Hematopoietic multipotent progenitor cell (in vitro differentiated cells): ENCODE results near the gene SSH2. TPM values are rescaled to one million over a fixed set of nuclear protein-coding genes. Genes with fewer than 3 reads are reported as not detected.
"Not testable (repeated sequence)": the region's sequence is repeated elsewhere in the genome, so short reads cannot be mapped to it uniquely, and the experiment has no call there.

Source experiments
- DNase-seq, 3 donors: peaks; one replicate each; pipeline ENCODE4 v3.0.0-alpha.2; 2011 to 2015; ENCODE audit warnings: low read depth in 2 of 3, low spot score in 2 of 3
- total RNA-seq: library from RNA; depleted of rRNA; stranded (reverse); fragments of >200 nt; gene quantifications from one replicate; pipeline ENCODE4 v1.2.3, GENCODE V29; 2012

SSH2 gene
- total RNA-seq, 1 donor: 19.7 TPM

GRCh38 chr17:29682054-29682453 lies 248.0 kb downstream of the SSH2 start:
- peak in 2 of 3 donors; percentile 50 to 78 for DNase-seq

DNA sequence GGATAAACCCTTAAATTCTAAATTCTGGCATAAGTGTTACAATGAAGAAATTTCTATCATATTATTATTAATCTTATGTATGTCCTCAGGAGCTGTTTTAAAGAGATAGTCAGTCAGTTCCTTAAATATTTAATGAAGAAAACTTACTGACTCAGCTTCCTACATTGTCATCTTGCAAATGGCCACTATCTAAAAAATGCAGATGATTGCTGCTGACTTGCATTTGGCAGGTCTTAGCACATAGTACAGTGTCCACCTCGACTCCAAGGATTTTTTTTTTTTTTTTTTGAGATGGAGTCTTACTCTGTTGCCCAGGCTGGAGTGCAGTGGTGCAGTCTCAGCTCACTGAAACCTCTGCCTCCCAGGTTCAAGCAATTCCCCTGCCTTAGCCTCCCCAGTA lies 252.2 kb downstream of the SSH2 start:
- no peak for DNase-seq

DNA sequence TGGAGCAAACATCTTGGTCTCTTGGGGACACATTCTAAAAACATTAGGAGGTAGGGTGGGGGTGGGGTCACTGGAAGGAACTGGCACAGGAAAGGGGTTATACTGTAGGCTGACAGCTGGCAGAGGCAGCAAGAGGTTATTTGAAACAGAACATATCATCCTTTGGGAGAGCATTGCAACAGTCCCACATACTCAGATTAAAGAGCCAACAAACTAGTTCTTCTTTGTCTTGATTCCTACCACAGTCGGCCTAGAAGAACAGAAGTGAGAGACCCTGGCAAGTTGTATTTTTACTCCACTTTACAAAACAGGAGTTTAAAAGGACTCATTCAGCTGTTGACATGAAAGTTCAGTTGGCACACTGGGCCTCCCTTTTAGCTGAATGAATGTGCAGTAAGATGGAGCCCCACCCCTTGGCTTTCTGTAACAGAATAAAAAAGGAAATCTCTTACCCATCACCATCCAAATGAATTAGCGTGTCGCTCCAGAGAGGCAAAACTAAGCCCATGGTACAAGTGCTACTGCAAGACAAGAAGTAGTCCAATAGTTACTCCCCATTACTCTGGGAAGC lies 252.7 kb downstream of the SSH2 start:
- DNase-seq: no peak

DNA sequence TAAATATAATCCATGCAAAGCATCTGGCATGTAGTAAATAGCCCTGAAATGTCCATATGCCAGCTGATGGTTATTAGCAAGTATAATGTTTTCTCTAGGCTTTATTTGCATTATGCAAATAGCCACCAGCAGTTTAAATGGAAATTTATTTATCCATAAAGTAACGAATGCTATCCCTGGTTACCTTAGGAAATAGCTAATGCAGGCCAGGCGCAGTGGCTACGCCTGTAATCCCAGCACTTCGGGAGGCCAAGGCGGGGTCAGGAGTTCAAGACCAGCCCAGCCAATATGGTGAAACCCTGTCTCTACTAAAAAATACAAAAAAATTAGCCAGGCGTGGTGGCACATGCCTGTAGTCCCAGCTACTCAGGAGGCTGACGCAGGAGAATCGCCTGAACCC lies 254.1 kb downstream of the SSH2 start:
- not testable (repeated sequence) for DNase-seq

DNA sequence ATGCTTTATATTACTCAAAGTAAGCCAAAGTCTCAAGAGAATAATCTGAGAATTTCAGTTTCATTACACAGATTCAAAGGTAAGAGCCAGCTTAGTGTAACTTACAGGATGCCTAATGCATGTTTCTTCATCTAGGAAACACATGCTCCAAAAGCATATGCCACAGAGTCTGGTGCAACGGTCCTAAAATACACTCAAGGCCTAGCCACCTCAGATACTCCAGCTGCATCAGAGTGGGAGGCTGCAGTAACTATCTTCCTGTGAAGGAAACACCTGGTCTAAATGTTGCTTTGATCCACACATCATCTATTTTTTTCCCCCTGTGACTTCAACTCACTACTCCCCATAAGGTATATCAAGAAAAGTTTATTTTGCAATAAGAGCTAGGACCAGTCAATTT lies 255.7 kb downstream of the SSH2 start:
- peak in 2 of 3 donors; percentile 73 to 91 for DNase-seq

DNA sequence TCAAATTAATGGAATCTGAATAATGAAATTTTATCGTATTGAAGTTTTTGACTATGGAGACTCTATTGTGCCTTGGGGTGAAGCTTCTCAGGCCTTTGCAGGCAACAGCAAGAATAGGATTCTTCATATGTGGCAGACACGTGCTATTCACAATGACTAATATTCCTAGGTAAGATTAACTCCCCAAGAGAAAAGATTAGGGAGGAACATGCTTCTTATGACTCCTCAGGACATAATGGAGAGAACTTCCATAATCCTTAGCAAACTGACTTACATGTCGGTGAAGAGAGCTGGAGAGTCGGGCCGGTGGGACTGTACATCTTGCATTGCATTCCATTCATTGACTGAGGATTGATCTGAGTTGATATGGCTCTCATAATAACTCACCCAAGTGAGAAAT lies 258.4 kb downstream of the SSH2 start:
- no peak for DNase-seq

DNA sequence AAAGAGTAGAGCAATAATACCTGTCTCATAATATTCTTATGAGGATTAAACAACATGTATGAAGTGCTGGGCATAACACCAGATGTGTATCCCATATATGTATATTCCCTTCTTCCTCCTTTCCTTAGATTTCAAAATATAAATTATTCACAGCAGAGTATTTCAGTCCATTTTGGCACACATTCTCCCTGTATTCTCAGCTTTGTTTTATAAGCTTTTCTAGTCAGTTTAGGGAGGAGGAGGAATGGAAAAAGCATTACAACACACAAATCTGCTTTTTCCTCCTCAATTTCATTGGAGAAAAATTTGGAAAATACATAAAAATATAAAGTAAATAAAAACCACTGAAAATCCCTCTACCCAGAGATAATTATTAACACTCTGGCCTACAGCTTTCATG lies 260.8 kb downstream of the SSH2 start:
- DNase-seq: no peak

DNA sequence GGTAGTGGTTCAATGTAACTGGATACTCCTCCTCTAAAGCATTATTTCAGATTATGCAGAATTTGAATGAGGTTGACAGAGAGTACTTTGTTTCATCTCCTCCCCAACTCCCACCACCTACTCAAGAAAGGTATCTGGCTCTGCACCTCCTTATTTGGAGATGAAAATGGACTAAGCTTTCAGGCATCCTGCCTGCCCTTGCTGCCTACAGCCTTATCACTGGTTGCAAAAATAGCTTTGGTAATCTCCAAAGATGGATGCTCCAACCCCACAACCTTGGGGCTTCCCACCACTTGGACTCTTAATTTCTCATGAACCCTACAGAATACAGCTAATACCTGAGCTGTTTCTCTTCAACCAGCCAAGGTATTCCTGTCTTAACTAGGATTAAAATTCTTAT lies 262.1 kb downstream of the SSH2 start:
- no peak for DNase-seq

GRCh38 chr17:29665481-29665810 lies 264.6 kb downstream of the SSH2 start:
- DNase-seq: no peak

GRCh38 chr17:29664743-29665480 lies 265.1 kb downstream of the SSH2 start:
- DNase-seq: no peak

DNA sequence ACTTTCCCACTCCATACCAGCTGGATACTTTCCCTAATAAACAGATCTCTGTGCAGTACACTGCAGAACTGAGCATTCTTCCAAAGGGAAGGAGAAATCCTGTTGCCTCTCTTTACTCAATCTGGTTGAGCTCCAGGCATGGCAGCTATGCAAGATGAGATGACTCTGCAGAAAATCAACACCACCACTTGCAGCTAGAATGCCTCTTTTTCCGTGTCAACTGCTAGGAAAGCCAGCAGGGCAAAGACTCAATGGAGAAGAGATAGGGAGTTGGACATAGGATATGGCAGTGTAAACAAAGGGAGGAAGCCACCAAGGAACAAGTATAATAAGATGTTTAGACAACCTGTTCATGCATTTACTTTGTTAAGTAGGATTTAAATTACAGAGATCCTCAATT lies 266.9 kb downstream of the SSH2 start:
- DNase-seq: no peak

- no peak for DNase-seq
These were observed 268.8 kb downstream of the SSH2 start for GRCh38 chr17:29661213-29661612.

- peak in 1 of 3 donors; percentile 55 for DNase-seq
These were observed 270.9 kb downstream of the SSH2 start for GRCh38 chr17:29659155-29659554.

- no peak for DNase-seq
These were observed 274.7 kb downstream of the SSH2 start for GRCh38 chr17:29655323-29655722.

- no peak for DNase-seq
These were observed 275.9 kb downstream of the SSH2 start for GRCh38 chr17:29653995-29654714.

GRCh38 chr17:29652976-29653375 lies 277.1 kb downstream of the SSH2 start:
- no peak for DNase-seq

- not testable (repeated sequence) for DNase-seq
These were observed 278.1 kb downstream of the SSH2 start for GRCh38 chr17:29651913-29652312.

DNA sequence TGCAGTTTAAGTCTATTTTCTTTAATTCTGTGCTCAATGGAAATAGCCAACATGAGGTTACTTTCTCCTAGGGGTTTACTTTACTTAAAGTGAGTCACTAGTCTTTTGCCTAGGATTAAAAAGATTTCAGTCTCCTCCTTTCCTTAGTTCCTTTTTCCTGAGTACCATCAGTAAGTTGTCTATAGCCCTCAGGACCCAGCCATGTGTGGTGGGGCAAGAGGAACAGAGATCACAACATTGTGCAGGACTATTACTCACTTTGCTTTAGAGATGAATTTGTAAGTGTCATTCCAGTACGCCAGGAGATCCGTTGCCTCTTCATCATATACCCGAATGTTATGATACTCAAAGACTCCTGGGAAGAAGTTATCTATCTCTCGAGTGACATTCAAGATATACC lies 279.6 kb downstream of the SSH2 start:
- DNase-seq: no peak

DNA sequence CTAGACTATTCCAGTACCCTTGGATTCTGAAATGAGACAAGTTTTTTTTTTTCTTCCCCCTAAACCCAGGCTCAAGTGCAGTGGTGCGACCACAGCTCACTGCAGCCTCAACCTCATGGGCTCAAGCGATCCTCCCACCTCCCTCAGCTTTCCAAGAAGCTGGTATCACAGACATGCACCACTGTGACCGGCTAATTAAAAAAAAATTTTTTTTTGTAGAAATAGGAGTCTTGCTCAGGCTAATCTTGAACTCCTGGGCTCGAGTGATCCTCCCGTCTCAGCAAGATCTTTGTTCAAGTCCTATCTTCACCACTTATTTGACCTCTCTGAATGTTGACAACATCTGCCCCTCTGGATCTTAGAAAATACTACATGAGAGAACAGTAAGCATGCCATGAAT lies 280.7 kb downstream of the SSH2 start:
- DNase-seq: no peak

DNA sequence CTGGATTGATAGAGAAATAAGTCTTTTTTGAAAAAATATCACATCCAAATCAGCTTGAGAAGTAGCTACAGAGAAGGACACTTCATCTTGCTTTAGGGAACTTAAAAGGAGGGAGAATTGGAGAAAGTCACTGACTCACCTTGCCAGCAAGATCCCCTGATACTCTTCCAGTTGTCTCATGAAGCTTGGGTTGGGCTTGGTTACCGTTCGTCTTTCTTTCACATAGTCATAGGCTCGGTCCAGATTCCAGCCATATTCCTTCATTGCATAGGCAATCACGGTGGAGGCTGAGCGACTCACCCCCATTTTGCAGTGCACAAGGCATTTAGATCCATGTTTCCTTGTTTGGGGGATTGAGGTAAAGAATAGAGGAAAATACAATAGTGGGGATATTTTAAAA lies 282.0 kb downstream of the SSH2 start:
- no peak for DNase-seq

GRCh38 chr17:29645515-29646051 lies 284.4 kb downstream of the SSH2 start:
- no peak for DNase-seq

DNA sequence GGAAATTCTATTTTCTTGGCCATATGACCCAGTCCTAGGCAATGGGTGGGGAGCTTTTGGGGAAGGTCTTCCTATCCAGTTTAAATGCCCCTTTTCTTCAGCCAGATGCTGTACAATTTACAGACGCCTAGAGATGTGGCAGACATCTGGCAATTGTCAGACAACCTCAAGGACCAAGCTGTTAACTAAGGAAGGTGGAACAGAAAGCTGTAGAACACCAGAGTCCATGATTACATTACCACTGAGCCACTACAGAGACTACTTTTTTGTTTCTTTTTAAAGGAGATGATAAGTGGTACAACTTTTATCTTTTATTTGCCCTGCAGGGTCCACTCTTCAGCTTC lies 286.2 kb downstream of the SSH2 start:
- DNase-seq: no peak
